H9 (cell line): ENCODE results near the gene KCNJ10. TPM values are rescaled to one million over a fixed set of nuclear protein-coding genes. Genes with fewer than 3 reads are reported as not detected.

Source experiments
- DNase-seq: peaks from one replicate; pipeline ENCODE4 v3.0.0-alpha.2; 2017
- H2AFZ ChIP-seq: one replicate; pipeline ENCODE4 v1.6.1; 2013; ENCODE audit warnings: mild to moderate bottlenecking, low read length, control low read depth, moderate library complexity
- H2AK5ac ChIP-seq: 2 replicates; pipeline ENCODE4 v1.6.1; 2013; ENCODE audit warnings: low read length, control low read depth, mixed read lengths; ENCODE audit not compliant: insufficient read length
- H2BK120ac ChIP-seq: one replicate; pipeline ENCODE4 v1.6.1; 2013; ENCODE audit warnings: low read depth, mild to moderate bottlenecking, low read length, control low read depth, inconsistent platforms; ENCODE audit not compliant: poor library complexity, severe bottlenecking
- H2BK12ac ChIP-seq: 2 replicates; pipeline ENCODE4 v1.6.1; 2013; ENCODE audit warnings: low read length, control low read depth, mixed read lengths, low read depth; ENCODE audit not compliant: insufficient read length
- H2BK15ac ChIP-seq: 2 replicates; pipeline ENCODE4 v1.6.1; 2013; ENCODE audit warnings: low read depth, low read length, control low read depth
- H2BK20ac ChIP-seq: one replicate; pipeline ENCODE4 v1.6.1; 2013; ENCODE audit warnings: low read depth, mild to moderate bottlenecking, low read length, control low read depth, inconsistent platforms; ENCODE audit not compliant: poor library complexity, severe bottlenecking
- H2BK5ac ChIP-seq: 2 replicates; pipeline ENCODE4 v1.6.1; 2013; ENCODE audit warnings: low read length, control low read depth, mixed read lengths; ENCODE audit not compliant: insufficient read length
- H3K14ac ChIP-seq: 2 replicates; pipeline ENCODE4 v1.6.1; 2013; ENCODE audit warnings: low read length, control low read depth; ENCODE audit not compliant: insufficient read depth
- H3K18ac ChIP-seq: 2 replicates; pipeline ENCODE4 v1.6.1; 2013; ENCODE audit warnings: low read depth, mild to moderate bottlenecking, mixed read lengths, low read length, control low read depth; ENCODE audit not compliant: insufficient read length
- H3K23ac ChIP-seq: 2 replicates; pipeline ENCODE4 v1.6.1; 2013; ENCODE audit warnings: low read length, control low read depth, mixed read lengths, low read depth; ENCODE audit not compliant: insufficient read length
- H3K23me2 ChIP-seq: 2 replicates; pipeline ENCODE4 v1.6.1; 2013; ENCODE audit warnings: low read depth, mild to moderate bottlenecking, mixed read lengths, low read length, control low read depth; ENCODE audit not compliant: insufficient read length, poor library complexity, severe bottlenecking
- H3K27ac ChIP-seq: 2 replicates; pipeline ENCODE4 v1.5.1; 2013; ENCODE audit warnings: low read length, control low read depth, mixed read lengths, low read depth; ENCODE audit not compliant: insufficient read length
- H3K27me3 ChIP-seq: 2 replicates; pipeline ENCODE4 v1.6.1; 2013; ENCODE audit warnings: low read length, control low read depth, inconsistent platforms; ENCODE audit not compliant: insufficient read depth
- H3K4ac ChIP-seq: 2 replicates; pipeline ENCODE4 v1.6.1; 2013; ENCODE audit warnings: low read depth, mild to moderate bottlenecking, control low read depth, inconsistent platforms, low read length, moderate library complexity
- H3K4me1 ChIP-seq: 2 replicates; pipeline ENCODE4 v1.6.1; 2013; ENCODE audit warnings: low read length, control low read depth, inconsistent platforms; ENCODE audit not compliant: insufficient read depth
- H3K4me2 ChIP-seq: 2 replicates; pipeline ENCODE4 v1.6.1; 2013; ENCODE audit warnings: low read length, control low read depth, mixed read lengths; ENCODE audit not compliant: insufficient read length, insufficient read depth
- H3K56ac ChIP-seq: 2 replicates; pipeline ENCODE4 v1.6.1; 2013; ENCODE audit warnings: low read depth, mild to moderate bottlenecking, mixed read lengths, low read length, control low read depth; ENCODE audit not compliant: insufficient read length
- H3K79me1 ChIP-seq: 2 replicates; pipeline ENCODE4 v1.6.1; 2013; ENCODE audit warnings: low read depth, mild to moderate bottlenecking, moderate library complexity, low read length, control low read depth, inconsistent platforms; ENCODE audit not compliant: insufficient read depth, poor library complexity, severe bottlenecking
- H3K79me2 ChIP-seq: 2 replicates; pipeline ENCODE4 v1.6.1; 2013; ENCODE audit warnings: low read length, control low read depth, inconsistent platforms; ENCODE audit not compliant: insufficient read depth
- H3K9ac ChIP-seq: 2 replicates; pipeline ENCODE4 v1.6.1; 2013; ENCODE audit warnings: low read length, control low read depth, mixed read lengths; ENCODE audit not compliant: insufficient read length; ENCODE audit errors: extremely low read depth
- H3K9me3 ChIP-seq: one replicate; pipeline ENCODE4 v1.6.1; 2013; ENCODE audit warnings: low read depth, low read length, inconsistent platforms; ENCODE audit not compliant: control insufficient read depth
- H3T11ph ChIP-seq: one replicate; pipeline ENCODE4 v1.6.1; 2013; ENCODE audit warnings: mild to moderate bottlenecking, low read length, control low read depth, inconsistent platforms
- H4K20me1 ChIP-seq: one replicate; pipeline ENCODE4 v1.6.1; 2013; ENCODE audit not compliant: control insufficient read depth, insufficient read length, insufficient read depth
- H4K5ac ChIP-seq: 2 replicates; pipeline ENCODE4 v1.6.1; 2013; ENCODE audit warnings: low read depth, mild to moderate bottlenecking, mixed read lengths, low read length, control low read depth; ENCODE audit not compliant: insufficient read length
- H4K8ac ChIP-seq: replicated peaks from 2 replicates; pipeline ENCODE4 v1.6.1; 2013; ENCODE audit warnings: low read length, control low read depth, mixed read lengths, low read depth; ENCODE audit not compliant: insufficient read length
- H4K91ac ChIP-seq: 2 replicates; pipeline ENCODE4 v1.6.1; 2013; ENCODE audit warnings: low read depth, mild to moderate bottlenecking, moderate library complexity, mixed read lengths, low read length, control low read depth; ENCODE audit not compliant: insufficient read length
- H3K27ac Mint-ChIP-seq, 3 experiments: 2 replicates in 2 of 3; 3 replicates in 1 of 3; pipeline ENCODE4 v1.8.0; 2020 to 2021; ENCODE audit warnings: mixed read lengths in 3 of 3, mild to moderate bottlenecking in 1 of 3, moderate library complexity in 1 of 3
- H3K27me3 Mint-ChIP-seq: 2 replicates; pipeline ENCODE4 v1.8.0; 2021; ENCODE audit warnings: low read depth, mild to moderate bottlenecking, moderate library complexity, mixed read lengths
- H3K36me3 Mint-ChIP-seq, 3 experiments: 2 replicates in 2 of 3; 3 replicates in 1 of 3; pipeline ENCODE4 v1.8.0; 2020 to 2021; ENCODE audit warnings: low read depth in 3 of 3, mixed read lengths in 3 of 3; ENCODE audit not compliant: insufficient read depth in 1 of 3
- H3K4me1 Mint-ChIP-seq, 2 experiments: 2 replicates each; pipeline ENCODE4 v1.8.0; 2020; ENCODE audit warnings: mixed read lengths in 2 of 2
- H3K4me3 Mint-ChIP-seq, 2 experiments: 2 replicates in 1 of 2; 3 replicates in 1 of 2; pipeline ENCODE4 v1.8.0; 2020 to 2021; ENCODE audit warnings: mild to moderate bottlenecking in 2 of 2, mixed read lengths in 2 of 2, moderate library complexity in 1 of 2
- H3K9me3 Mint-ChIP-seq, 2 experiments: 2 replicates in 1 of 2; 3 replicates in 1 of 2; pipeline ENCODE4 v1.8.0; 2020; ENCODE audit warnings: mild to moderate bottlenecking in 2 of 2, mixed read lengths in 2 of 2, moderate library complexity in 1 of 2
- WGBS: extraction: QIAGEN DNeasy Blood & Tissue Kit; methylation state at CpG from one replicate; pipeline ENCODE4 v1.1.7; 2013; ENCODE audit warnings: missing lambda C conversion rate, low lambda C conversion rate, mixed read lengths; ENCODE audit not compliant: insufficient read length; ENCODE audit errors: extremely low coverage; 5-methylcytosine and 5-hydroxymethylcytosine counted together
- total RNA-seq: library from RNA; stranded (reverse); gene quantifications from 2 replicates; pipeline ENCODE4 v1.2.1, GENCODE V29; 2021
- TF ChIP-seq, protein P1 (sequence below): fragments of 200-600 bp; sonication (generic); conservative IDR thresholded peaks from 3 replicates; pipeline ENCODE4 v1.8.0; 2021; ENCODE audit warnings: antibody characterized with exemption, mild to moderate bottlenecking

KCNJ10 gene
- total RNA-seq, 1 experiment from 2014 or later = 0.44 TPM

DNA sequence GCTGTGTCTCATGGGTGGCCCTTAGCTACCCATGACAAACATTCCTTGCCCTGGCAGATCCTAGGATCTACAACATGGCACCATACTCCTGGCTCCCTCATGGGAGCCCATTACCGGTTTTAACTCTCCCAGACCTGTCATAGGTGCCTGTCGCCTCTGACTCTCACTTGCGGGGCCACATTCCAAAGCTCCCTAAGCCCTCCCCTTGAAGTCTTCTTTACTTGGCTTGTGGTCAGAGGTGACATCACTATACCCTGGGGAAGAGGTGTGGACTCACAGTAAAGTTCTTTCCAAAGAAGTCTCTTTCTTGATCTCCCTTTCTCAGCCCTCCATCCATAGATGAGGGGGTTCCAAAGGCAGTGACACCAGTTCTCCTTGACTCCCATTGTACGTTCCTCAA, 110.5 kb downstream of the KCNJ10 start:
- Histone ChIP-seq H2AFZ (no peak overlapping the region), H3K4me2 (no peak overlapping the region), H3K23me2 (no peaks in the 10 kb centered on the region), H3K79me1 (no peaks in the 10 kb centered on the region), H4K5ac (no peak overlapping the region), H3K4me1 (no peaks in the 10 kb centered on the region), H2BK120ac (no peak overlapping the region), H2BK5ac (no peak overlapping the region), H2BK20ac (no peak overlapping the region), H4K20me1 (peaks cover 2% of the 10 kb centered on the region), H2BK15ac (no peak overlapping the region), H4K8ac (no peak overlapping the region), H2BK12ac (no peak overlapping the region), H3K27ac (no peak overlapping the region), H2AK5ac (no peak overlapping the region), H3K18ac (no peak overlapping the region), H3K23ac (no peak overlapping the region), H3K9me3 (no peaks in the 10 kb centered on the region), H3K79me2 (no peaks in the 10 kb centered on the region), H3T11ph (no peak overlapping the region), H3K56ac (no peak overlapping the region), H4K91ac (no peak overlapping the region), H3K27me3 (no peaks in the 10 kb centered on the region), H3K9ac (no peak overlapping the region), H3K4ac (no peak overlapping the region), H3K14ac (no peak overlapping the region; the same call in 1 of the 2 replicates)
- peak overlapping the region in 1 of 3 experiments; percentile 36; a peak in 1 of 7 replicates for H3K27ac Mint-ChIP-seq
- H3K27me3 Mint-ChIP-seq = peaks cover 3% of the 10 kb centered on the region; the same call in 1 of the 2 replicates
- H3K36me3 Mint-ChIP-seq = no peaks in the 10 kb centered on the region
- H3K4me3 Mint-ChIP-seq = no peak overlapping the region
- no CpG with 5 or more reads among the region's 4 CpGs for WGBS
- H3K9me3 Mint-ChIP-seq = no peaks in the 10 kb centered on the region
- peak; percentile 31 for DNase-seq
- H3K4me1 Mint-ChIP-seq = peaks cover 12 to 15% of the 10 kb centered on the region in 2 experiments
- TF ChIP-seq, protein P1, sequence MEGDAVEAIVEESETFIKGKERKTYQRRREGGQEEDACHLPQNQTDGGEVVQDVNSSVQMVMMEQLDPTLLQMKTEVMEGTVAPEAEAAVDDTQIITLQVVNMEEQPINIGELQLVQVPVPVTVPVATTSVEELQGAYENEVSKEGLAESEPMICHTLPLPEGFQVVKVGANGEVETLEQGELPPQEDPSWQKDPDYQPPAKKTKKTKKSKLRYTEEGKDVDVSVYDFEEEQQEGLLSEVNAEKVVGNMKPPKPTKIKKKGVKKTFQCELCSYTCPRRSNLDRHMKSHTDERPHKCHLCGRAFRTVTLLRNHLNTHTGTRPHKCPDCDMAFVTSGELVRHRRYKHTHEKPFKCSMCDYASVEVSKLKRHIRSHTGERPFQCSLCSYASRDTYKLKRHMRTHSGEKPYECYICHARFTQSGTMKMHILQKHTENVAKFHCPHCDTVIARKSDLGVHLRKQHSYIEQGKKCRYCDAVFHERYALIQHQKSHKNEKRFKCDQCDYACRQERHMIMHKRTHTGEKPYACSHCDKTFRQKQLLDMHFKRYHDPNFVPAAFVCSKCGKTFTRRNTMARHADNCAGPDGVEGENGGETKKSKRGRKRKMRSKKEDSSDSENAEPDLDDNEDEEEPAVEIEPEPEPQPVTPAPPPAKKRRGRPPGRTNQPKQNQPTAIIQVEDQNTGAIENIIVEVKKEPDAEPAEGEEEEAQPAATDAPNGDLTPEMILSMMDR = no peak
